Spleen (tissue), 7 donors: ENCODE data around the gene MYCBP.

ENCODE experiments used
- POLR2A ChIP-seq, 3 donors: fragments of 450-650 bp; IDR thresholded peaks; one replicate each; pipeline ENCODE4 v1.5.1; 2017; ENCODE audit warnings: antibody characterized with exemption in 3 of 3, mild to moderate bottlenecking in 1 of 3
- POLR2AphosphoS5 ChIP-seq, 3 donors: sonication (generic); formaldehyde crosslinking; IDR thresholded peaks; one replicate each; pipeline ENCODE4 v1.5.1; 2017; ENCODE audit warnings: antibody characterized with exemption in 3 of 3
- TF ChIP-seq, protein P1 (sequence below), 11 experiments: fragments of 200-600 bp in 7 of 11; fragments of 450-650 bp in 4 of 11; sonication (generic) in 4 of 11; IDR thresholded peaks in 8 of 11; conservative IDR thresholded peaks in 3 of 11; 1 replicate in 7 of 11; 2 replicates in 4 of 11; pipeline versions ENCODE4 v1.4.0 to v1.8.0; 2016 to 2021; ENCODE audit warnings: antibody characterized with exemption in 11 of 11, inconsistent platforms in 4 of 11, mild to moderate bottlenecking in 1 of 11
- donor health status: DM: no; HTN: no; CAD: no; lungs with moderate emphysema.
- donor health status: DM: no; HTN: no; CAD: no.
- donor health status: DM: no; HTN: no; CAD: no.

DNA sequence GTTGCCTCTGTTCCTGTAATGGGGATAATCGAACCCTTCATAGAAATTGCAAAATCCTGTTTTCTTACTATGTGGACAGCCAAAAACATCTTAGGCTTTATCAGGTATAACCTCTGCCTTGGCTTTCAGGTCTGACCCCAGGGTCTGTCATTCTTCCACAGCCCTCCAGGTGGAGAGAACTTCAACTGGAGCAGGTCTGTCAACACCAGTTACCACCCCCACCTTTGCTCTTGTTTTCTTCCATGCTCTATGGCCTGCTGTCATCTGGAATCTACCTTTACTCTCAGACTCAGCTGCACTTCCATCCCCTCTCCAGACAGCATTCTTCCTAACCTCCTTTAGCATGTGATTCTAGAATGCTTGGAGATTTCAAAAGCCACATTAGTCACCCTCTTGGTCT lies 18.6 kb upstream of the MYCBP start:
- TF ChIP-seq POLR2AphosphoS5 (IDR thresholded peaks at IDR 0.05) = no peak
- TF ChIP-seq, protein P1, sequence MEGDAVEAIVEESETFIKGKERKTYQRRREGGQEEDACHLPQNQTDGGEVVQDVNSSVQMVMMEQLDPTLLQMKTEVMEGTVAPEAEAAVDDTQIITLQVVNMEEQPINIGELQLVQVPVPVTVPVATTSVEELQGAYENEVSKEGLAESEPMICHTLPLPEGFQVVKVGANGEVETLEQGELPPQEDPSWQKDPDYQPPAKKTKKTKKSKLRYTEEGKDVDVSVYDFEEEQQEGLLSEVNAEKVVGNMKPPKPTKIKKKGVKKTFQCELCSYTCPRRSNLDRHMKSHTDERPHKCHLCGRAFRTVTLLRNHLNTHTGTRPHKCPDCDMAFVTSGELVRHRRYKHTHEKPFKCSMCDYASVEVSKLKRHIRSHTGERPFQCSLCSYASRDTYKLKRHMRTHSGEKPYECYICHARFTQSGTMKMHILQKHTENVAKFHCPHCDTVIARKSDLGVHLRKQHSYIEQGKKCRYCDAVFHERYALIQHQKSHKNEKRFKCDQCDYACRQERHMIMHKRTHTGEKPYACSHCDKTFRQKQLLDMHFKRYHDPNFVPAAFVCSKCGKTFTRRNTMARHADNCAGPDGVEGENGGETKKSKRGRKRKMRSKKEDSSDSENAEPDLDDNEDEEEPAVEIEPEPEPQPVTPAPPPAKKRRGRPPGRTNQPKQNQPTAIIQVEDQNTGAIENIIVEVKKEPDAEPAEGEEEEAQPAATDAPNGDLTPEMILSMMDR (IDR thresholded peaks at IDR 0.05 in 8 of 11, conservative IDR thresholded peaks at IDR 0.05 in 3 of 11) = no peak
- TF ChIP-seq POLR2A (IDR thresholded peaks at IDR 0.05) = no peak
